Caco-2 (cell line): ENCODE measurements around the gene ZNF474. TPM values are rescaled to one million over a fixed set of nuclear protein-coding genes. Genes with fewer than 3 reads are reported as not detected.

Experiments used
- BruUV-seq: library from RNA; stranded (reverse); fragments of 400-500 nt; replicated peaks from 2 replicates; lab custom pipeline; 2021; lab: Mats Ljungman, UMichigan
- CTCF ChIA-PET: fragments of 300-600 bp; sonication (Branson Sonifier 250); formaldehyde crosslinking; loops from one replicate; lab custom pipeline; 2022; ENCODE audit warnings: antibody characterized with exemption; lab: Charles Lee
- POLR2A ChIA-PET: fragments of 300-600 bp; sonication (Branson Sonifier 250); formaldehyde crosslinking; loops from one replicate; lab custom pipeline; 2022; ENCODE audit warnings: antibody characterized with exemption; lab: Charles Lee
- DNase-seq, 2 experiments: peaks; one replicate each; pipeline versions ENCODE4 v3.0.0 to v3.0.0-alpha.2; 2020 to 2022
- H3K27me3 ChIP-seq: replicated peaks from 2 replicates; pipeline ENCODE4 v1.6.0; 2011; ENCODE audit warnings: low read length; ENCODE audit not compliant: control insufficient read depth, insufficient read depth
- H3K36me3 ChIP-seq: 2 replicates; pipeline ENCODE4 v1.5.1; 2011; ENCODE audit warnings: low read length; ENCODE audit not compliant: control insufficient read depth, insufficient read depth
- H3K4me1 ChIP-seq: fragments of 250-450 bp; sonication (Bioruptor Pico); 2 replicates; pipeline ENCODE4 v1.5.1; 2020; ENCODE audit warnings: mild to moderate bottlenecking
- H3K4me3 ChIP-seq: 2 replicates; pipeline ENCODE4 v1.5.1; 2011; ENCODE audit warnings: low read depth, mild to moderate bottlenecking, control low read depth, low read length
- H3K9me3 ChIP-seq: fragments of 250-450 bp; sonication (Bioruptor Pico); 2 replicates; pipeline ENCODE4 v1.5.1; 2020; ENCODE audit warnings: mild to moderate bottlenecking, moderate library complexity
- H3K27ac Mint-ChIP-seq: one replicate; pipeline ENCODE4 v1.8.0; 2022; ENCODE audit warnings: mixed read lengths; ENCODE audit not compliant: unreplicated experiment
- H3K27me3 Mint-ChIP-seq: one replicate; pipeline ENCODE4 v1.8.0; 2022; ENCODE audit warnings: mixed read lengths; ENCODE audit not compliant: insufficient read depth, unreplicated experiment
- H3K36me3 Mint-ChIP-seq: one replicate; pipeline ENCODE4 v1.8.0; 2022; ENCODE audit warnings: mild to moderate bottlenecking, mixed read lengths; ENCODE audit not compliant: insufficient read depth, unreplicated experiment
- H3K4me1 Mint-ChIP-seq: one replicate; pipeline ENCODE4 v1.8.0; 2022; ENCODE audit warnings: low read depth, mixed read lengths; ENCODE audit not compliant: unreplicated experiment
- H3K4me3 Mint-ChIP-seq: one replicate; pipeline ENCODE4 v1.8.0; 2022; ENCODE audit warnings: mild to moderate bottlenecking, moderate library complexity, mixed read lengths; ENCODE audit not compliant: unreplicated experiment
- H3K9me3 Mint-ChIP-seq: one replicate; pipeline ENCODE4 v1.8.0; 2022; ENCODE audit warnings: mixed read lengths; ENCODE audit not compliant: unreplicated experiment
- CTCF ChIP-seq, 2 experiments: fragments of 200-600 bp in 1 of 2; IDR thresholded peaks; 1 replicate in 1 of 2; 2 replicates in 1 of 2; pipeline versions ENCODE4 v1.5.1 to v1.8.0; 2011 to 2022; ENCODE audit warnings: antibody characterized with exemption in 1 of 2, control low read depth in 1 of 2, inconsistent platforms in 1 of 2, low read depth in 1 of 2, low read length in 1 of 2, mild to moderate bottlenecking in 1 of 2, moderate library complexity in 1 of 2; ENCODE audit not compliant: insufficient read depth in 1 of 2, severe bottlenecking in 1 of 2, unreplicated experiment in 1 of 2
- intact Hi-C: fragments of 100-400 bp; cut with micrococcal nuclease; formaldehyde crosslinking; loops from one replicate; pipeline ENCODE4 v1.10.0; 2022; ENCODE audit not compliant: unreplicated experiment
- total RNA-seq: library from RNA; stranded (reverse); gene quantifications from 2 replicates; pipeline ENCODE4 v1.2.3, GENCODE V29; 2022

Gene ZNF474
- total RNA-seq, 1 experiment from 2014 or later, result not detected

DNA sequence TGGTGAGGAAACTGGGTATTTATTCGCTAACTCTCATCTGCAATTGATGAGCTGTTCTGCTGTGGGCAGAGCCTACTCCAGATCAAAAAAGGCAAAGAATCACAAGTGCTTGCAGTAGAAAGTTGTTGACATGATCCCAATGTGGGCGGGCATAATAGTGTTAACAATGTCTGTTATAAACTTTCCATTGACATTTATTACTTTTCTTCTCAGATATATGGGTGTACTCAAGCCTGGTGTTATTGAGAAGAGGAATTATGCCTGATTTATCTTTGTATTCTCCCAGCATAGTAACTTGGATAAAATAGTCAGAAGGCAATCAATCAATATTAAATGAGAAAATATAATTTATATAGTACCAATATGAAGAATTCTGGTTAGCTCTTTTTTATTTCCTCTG, 47.8 kb downstream of the ZNF474 start:
- Histone ChIP-seq H3K36me3 (no peaks in the 10 kb centered on the region), H3K4me3 (no peak overlapping the region), H3K9me3 (no peaks in the 10 kb centered on the region), H3K27me3 (no peaks in the 10 kb centered on the region), H3K4me1 (no peaks in the 10 kb centered on the region)
- no peak for TF ChIP-seq CTCF (IDR thresholded peaks at IDR 0.05; ENCODE audit: insufficient read depth in 1 of 2, low read depth in 1 of 2, low read length in 1 of 2, severe bottlenecking in 1 of 2, unreplicated experiment in 1 of 2)
- DNase-seq, result no peak
- peaks cover 5% of the 10 kb centered on the region for H3K27me3 Mint-ChIP-seq
- no TSS peak for BruUV-seq
- H3K4me1 Mint-ChIP-seq, result no peaks in the 10 kb centered on the region
- CTCF ChIA-PET, result no interaction called here
- H3K4me3 Mint-ChIP-seq, result no peak overlapping the region
- no peaks in the 10 kb centered on the region for H3K9me3 Mint-ChIP-seq
- POLR2A ChIA-PET, result no interaction called here
- H3K27ac Mint-ChIP-seq, result no peak overlapping the region
- intact Hi-C loops, result no loop called here
- no peaks in the 10 kb centered on the region for H3K36me3 Mint-ChIP-seq

DNA sequence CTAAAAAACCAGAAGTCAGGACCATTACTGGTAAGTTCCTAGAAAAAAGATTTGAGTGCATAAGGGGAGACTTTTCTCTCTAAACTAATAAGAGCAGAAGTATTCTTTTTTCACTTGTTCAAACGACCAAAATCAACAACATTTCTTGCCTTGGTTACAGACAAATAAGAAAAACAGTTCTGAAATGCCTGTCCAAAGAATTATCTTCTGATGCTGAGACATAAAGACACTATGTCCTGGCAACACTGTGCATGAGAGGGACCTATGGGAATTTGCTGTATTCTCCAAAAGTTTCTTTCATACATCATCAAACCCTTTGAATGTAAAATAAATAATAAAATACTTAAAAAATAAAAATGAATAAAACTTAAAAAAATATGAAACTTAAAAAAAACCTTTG, 50.4 kb downstream of the ZNF474 start:
- Mint-ChIP-seq H3K4me1 (no peaks in the 10 kb centered on the region), H3K27me3 (peaks cover 5% of the 10 kb centered on the region), H3K36me3 (no peaks in the 10 kb centered on the region), H3K4me3 (no peak overlapping the region), H3K27ac (no peak overlapping the region), H3K9me3 (no peaks in the 10 kb centered on the region)
- DNase-seq, result no peak
- Histone ChIP-seq H3K27me3 (no peaks in the 10 kb centered on the region), H3K4me3 (no peak overlapping the region), H3K36me3 (no peaks in the 10 kb centered on the region), H3K4me1 (no peaks in the 10 kb centered on the region), H3K9me3 (no peaks in the 10 kb centered on the region)
- intact Hi-C loops, result no loop called here
- CTCF ChIA-PET, result no interaction called here
- no TSS peak for BruUV-seq
- POLR2A ChIA-PET, result no interaction called here
- TF ChIP-seq CTCF (IDR thresholded peaks at IDR 0.05; ENCODE audit: insufficient read depth in 1 of 2, low read depth in 1 of 2, low read length in 1 of 2, severe bottlenecking in 1 of 2, unreplicated experiment in 1 of 2), result no peak

DNA sequence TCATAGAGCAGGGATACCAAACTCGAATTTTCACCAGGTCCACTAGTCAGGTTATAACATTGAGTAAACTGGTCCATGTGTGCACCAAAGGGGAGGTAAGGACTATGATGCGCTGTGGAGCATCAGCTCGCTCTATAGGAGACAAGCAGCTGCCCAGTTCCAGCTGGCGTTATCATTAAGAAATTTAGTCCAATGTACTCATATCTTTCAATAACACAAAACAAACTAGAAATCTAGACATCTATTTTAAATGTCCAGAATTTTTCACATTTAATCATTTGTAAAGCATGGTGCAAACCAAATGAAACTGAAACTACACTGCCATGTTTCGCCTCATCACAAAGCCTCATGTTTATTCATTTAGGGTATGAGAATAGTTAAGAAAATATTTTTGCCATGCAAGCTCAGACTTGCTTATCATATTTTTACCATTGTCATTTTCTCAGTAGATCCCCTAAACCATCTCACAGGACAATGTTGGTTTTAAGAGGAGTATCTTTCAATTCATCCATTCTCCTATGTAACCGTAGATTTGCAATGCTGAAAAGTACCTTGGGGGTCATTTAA, 50.9 kb downstream of the ZNF474 start:
- no peaks in the 10 kb centered on the region for H3K36me3 ChIP-seq
- CTCF ChIA-PET, result no interaction called here
- no peaks in the 10 kb centered on the region for H3K4me1 Mint-ChIP-seq
- no peak for TF ChIP-seq CTCF (IDR thresholded peaks at IDR 0.05; ENCODE audit: insufficient read depth in 1 of 2, low read depth in 1 of 2, low read length in 1 of 2, severe bottlenecking in 1 of 2, unreplicated experiment in 1 of 2)
- H3K27ac Mint-ChIP-seq, result no peak overlapping the region
- no peaks in the 10 kb centered on the region for H3K4me1 ChIP-seq
- H3K27me3 Mint-ChIP-seq, result peaks cover 5% of the 10 kb centered on the region
- H3K27me3 ChIP-seq, result no peaks in the 10 kb centered on the region
- no peaks in the 10 kb centered on the region for H3K9me3 ChIP-seq
- POLR2A ChIA-PET, result no interaction called here
- intact Hi-C loops, result no loop called here
- no peaks in the 10 kb centered on the region for H3K36me3 Mint-ChIP-seq
- no peak overlapping the region for H3K4me3 Mint-ChIP-seq
- H3K4me3 ChIP-seq, result no peak overlapping the region
- BruUV-seq, result no TSS peak
- H3K9me3 Mint-ChIP-seq, result no peaks in the 10 kb centered on the region
- no peak for DNase-seq
